Astrocyte of the spinal cord (primary cell): ENCODE data around the gene IFT43.

Experiments
- DNase-seq: peaks from one replicate; pipeline ENCODE4 v3.0.0; 2011; ENCODE audit warnings: low read depth, low spot score
- H3K4me3 ChIP-seq: 2 replicates; pipeline ENCODE4 v1.5.1; 2011; ENCODE audit warnings: low read depth, mild to moderate bottlenecking, low read length, moderate library complexity
- CTCF ChIP-seq: IDR thresholded peaks from 2 replicates; pipeline ENCODE4 v1.5.1; 2012; ENCODE audit warnings: low read depth, mild to moderate bottlenecking, low read length, inconsistent platforms
- in situ Hi-C: cut with HindIII; loops from 2 replicates; pipeline ENCODE4 v1.10.0; 2017; ENCODE audit warnings: low sequenced_read_pairs

IFT43 gene

GRCh38 chr14:76106188-76106587, 120.6 kb downstream of the IFT43 start:
- DNase-seq: no peak
- in situ Hi-C loops: no loop called here
- no peak overlapping the region for H3K4me3 ChIP-seq
- TF ChIP-seq CTCF: no peak

GRCh38 chr14:76109087-76109880, 123.7 kb downstream of the IFT43 start:
- in situ Hi-C loops: no loop called here

GRCh38 chr14:76112889-76113624, 127.5 kb downstream of the IFT43 start:
- no peak overlapping the region for H3K4me3 ChIP-seq
- in situ Hi-C loops: no loop called here
- TF ChIP-seq CTCF: no peak
- DNase-seq: no peak

More at GRCh38 chr14:76109087-76109880, 123.7 kb downstream of the IFT43 start:
- DNase-seq: no peak
- TF ChIP-seq CTCF: no peak
- H3K4me3 ChIP-seq: no peak overlapping the region

- no peak for DNase-seq
- H3K4me3 ChIP-seq: no peak overlapping the region
- no peak for TF ChIP-seq CTCF
- in situ Hi-C loops: no loop called here
These were observed 128.1 kb downstream of the IFT43 start for GRCh38 chr14:76113691-76114090.

- no peak for TF ChIP-seq CTCF
- DNase-seq: no peak
- in situ Hi-C loops: no loop called here
- H3K4me3 ChIP-seq: no peak overlapping the region
These were observed 129.5 kb downstream of the IFT43 start for GRCh38 chr14:76115010-76115422.

GRCh38 chr14:76117789-76118484, 132.4 kb downstream of the IFT43 start:
- TF ChIP-seq CTCF: no peak
- DNase-seq: no peak
- in situ Hi-C loops: no loop called here
- H3K4me3 ChIP-seq: no peak overlapping the region
